Dermis microvascular lymphatic vessel endothelial cell (primary cell): Measurements from ENCODE around the gene PCSK2. TPM values are rescaled to one million over a fixed set of nuclear protein-coding genes. Genes with fewer than 3 reads are reported as not detected.

Source experiments
- DNase-seq, 2 donors: peaks; one replicate each; pipeline versions ENCODE4 v3.0.0 to v3.0.0-alpha.2; 2010; ENCODE audit warnings: low read depth in 2 of 2
- total RNA-seq: library from RNA; depleted of rRNA; stranded (reverse); fragments of >200 nt; gene quantifications from 2 replicates; pipeline ENCODE4 v1.2.1, GENCODE V29; 2014

Gene PCSK2
- total RNA-seq, 1 donor from 2014 or later: not detected

GRCh38 chr20:17504066-17504897 is 277.4 kb downstream of the PCSK2 start:
- no peak for DNase-seq

- DNase-seq: peak; percentile 31 to 59
These were observed 278.2 kb downstream of the PCSK2 start for GRCh38 chr20:17504898-17505635.

- peak in 1 of 2 donors; percentile 15 for DNase-seq
These were observed 279.0 kb downstream of the PCSK2 start for GRCh38 chr20:17505636-17506517.

DNA sequence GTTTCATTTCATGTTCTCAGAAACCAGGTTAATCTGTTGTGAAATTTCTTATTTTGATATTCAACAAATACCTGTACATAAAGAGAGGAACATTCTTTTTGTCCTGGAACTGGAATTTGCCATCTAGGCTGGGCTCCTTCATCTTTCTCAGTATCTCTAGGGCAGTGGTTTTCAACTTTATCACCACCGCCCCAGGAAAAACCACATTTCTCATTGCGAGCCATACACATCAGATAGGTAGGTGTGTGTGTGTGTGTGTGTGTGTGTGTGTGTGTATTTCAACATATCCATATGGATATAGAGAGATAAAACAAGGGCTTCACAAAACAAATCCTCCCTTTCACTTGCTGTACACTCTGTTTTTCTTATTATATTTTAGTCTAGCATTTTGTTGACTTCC is 280.2 kb downstream of the PCSK2 start:
- no peak for DNase-seq

DNA sequence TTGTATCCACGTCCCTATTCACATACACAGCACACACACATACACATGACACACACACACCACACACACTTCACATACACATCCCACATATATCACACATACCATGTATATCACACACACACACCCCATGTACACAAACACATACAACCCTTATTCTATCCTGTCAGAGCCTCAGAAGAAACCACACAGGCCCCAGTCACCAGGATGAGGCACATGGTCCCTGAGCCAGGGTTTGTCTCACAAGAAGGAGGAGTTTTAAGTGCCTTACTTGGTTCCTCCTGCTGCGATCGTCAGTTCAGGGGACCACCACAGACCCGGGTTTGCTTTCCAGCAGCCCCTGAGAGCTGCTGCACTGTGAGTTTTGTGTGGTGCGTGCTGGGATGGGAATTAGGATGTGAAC is 280.7 kb downstream of the PCSK2 start:
- no peak for DNase-seq

GRCh38 chr20:17508756-17509155 is 281.9 kb downstream of the PCSK2 start:
- no peak for DNase-seq

DNA sequence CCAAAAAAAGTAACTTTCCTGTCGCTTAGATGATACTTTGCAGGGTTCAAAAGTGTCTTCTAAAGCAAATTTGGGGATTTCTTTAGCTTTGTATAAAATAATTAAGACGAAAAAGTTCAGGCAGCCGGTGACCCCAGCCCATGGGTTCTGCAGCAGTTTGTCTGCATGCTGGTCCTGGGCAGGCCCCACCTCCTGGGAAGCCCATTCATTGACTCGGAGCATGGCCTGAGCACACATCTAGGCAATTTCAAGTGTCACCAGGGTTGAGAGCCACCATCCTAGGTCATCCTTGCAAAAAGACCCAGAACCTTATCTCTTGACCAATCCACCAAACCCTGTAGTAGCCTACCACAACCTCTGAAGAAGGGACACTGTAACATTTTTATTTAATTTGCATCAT is 283.7 kb downstream of the PCSK2 start:
- no peak for DNase-seq

- no peak for DNase-seq
These were observed 284.6 kb downstream of the PCSK2 start for GRCh38 chr20:17511401-17511800.

DNA sequence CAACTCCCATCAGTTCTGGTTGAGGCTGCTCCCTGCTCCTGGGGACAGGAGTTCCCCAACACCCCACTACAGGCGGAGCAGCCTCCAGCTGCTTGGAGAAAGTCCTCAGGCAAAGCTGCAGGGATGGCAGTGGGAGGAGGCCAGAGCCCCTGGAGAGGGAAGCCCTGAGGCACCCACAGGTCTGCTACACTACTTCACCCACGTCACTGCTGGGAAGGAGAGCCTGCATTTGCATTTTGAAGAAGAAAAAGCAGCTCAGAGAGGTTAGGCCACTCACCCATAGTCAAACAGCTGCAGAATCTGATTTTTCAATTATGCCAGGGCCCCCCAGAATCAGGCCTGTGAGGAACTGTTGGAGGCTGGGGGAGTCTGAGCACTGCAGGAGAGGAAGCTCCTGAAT is 287.1 kb downstream of the PCSK2 start:
- no peak for DNase-seq

DNA sequence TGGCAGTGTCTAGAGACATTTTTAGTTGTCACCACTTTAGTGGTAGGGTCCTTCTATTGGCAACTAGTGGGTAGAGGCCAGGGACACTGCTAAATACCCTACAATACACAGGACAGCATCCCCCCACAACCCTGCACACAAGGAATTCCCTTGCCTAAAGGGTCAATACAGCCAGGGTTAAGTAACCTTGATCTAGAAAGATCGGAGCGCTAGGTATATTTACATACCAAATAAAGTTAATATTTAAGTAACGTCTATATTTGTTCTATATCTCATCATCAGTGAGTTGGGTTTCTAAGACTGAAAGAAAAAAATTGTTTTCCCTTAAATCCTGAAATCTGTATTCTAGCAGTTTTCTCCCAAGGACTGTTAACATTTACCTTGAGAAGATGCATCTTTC is 288.2 kb downstream of the PCSK2 start:
- no peak for DNase-seq

DNA sequence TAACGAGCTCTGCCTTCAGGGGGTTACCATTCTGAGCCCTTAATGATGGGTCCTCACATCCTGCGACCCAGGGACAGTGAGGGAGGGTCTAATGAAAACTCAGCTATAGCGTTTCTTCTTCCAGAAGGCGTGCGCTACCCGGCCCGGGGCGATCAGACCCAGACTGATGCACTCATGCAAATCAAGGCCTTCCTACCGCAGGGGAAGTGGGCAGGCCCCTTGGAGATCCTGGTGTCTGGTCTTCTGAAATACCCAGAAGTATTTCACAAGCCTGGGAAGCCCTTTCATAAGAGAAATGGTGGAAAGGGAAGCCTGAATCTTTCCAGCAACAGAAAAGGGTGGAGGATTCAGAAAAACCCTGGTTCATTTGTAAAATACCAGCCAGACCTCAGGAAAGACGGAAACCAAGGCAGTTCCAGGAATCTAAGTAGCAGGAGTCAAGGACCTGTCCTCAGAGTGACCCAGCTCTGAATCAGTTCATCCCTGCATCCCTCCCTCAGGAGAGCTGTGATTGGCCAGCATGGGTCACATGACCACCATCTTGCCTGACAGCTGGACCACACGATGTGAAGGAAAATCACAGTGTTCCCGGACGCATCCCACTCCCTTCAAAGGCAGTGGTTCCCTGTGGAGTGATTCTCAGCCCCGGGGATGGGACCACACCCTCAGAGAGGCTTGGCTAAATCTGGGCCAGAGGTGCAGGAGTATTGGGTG is 291.7 kb downstream of the PCSK2 start:
- no peak for DNase-seq

- peak in 1 of 2 donors; percentile 15 for DNase-seq
These were observed 292.9 kb downstream of the PCSK2 start for GRCh38 chr20:17519606-17520285.

GRCh38 chr20:17520583-17520982 is 293.7 kb downstream of the PCSK2 start:
- DNase-seq: peak in 1 of 2 donors; percentile 45

GRCh38 chr20:17522528-17522927 is 295.7 kb downstream of the PCSK2 start:
- DNase-seq: no peak

DNA sequence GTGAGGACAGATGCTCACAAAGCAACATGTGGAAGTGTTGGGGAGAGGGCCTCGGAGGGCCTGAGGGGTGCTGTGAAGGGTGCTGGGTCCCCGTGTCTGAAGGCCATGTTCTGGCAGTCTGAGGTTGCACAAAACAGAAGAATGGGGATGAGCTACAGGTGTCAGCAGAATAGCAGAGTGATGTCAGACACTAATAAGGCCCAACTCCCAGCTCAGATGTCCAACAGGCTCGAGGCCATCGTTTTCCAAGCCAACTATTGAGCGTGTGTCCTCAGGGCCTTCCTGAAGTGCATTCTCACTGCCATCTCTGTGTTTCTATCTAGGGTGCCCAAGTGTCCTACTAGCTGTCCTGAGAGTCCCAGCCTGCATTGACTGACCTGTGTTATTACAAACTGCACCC is 296.5 kb downstream of the PCSK2 start:
- no peak for DNase-seq

DNA sequence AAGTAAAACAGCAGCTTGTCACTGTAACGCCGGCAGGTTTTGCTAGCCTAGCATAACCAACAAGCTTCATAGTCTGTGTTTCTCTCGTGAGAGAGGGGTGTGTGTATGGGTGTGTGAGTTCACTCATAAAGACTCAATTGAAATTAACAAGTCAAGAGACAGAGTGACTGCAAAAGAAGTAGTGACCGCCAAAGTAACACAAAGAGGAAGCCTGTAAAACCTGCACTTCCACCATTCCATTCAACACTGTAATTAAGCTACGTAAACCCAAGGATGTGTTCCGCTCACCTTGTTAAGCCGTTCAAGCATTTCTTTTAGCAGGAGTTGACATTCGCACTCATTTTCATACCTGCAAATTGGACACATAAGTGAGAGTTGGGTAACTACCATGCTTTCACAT is 297.7 kb downstream of the PCSK2 start:
- no peak for DNase-seq

DNA sequence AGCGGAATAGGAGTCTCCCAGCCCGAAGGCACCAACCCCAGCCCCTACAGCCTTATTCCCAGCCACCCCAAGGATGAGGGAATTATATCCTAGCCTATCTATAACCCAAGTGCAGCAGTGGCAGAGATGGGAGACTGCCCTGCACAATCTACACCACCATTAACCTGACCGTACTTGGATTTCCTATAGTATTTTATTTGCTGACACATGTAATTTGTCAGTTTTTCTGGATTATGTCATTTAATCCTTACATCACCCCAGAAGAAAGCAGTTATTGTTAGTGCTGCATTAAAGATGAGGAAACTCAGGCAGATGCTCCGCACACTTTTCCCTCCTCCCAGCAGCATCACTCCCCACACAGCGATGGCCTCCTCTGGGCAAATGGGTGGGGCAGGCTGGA is 298.3 kb downstream of the PCSK2 start:
- DNase-seq: no peak

DNA sequence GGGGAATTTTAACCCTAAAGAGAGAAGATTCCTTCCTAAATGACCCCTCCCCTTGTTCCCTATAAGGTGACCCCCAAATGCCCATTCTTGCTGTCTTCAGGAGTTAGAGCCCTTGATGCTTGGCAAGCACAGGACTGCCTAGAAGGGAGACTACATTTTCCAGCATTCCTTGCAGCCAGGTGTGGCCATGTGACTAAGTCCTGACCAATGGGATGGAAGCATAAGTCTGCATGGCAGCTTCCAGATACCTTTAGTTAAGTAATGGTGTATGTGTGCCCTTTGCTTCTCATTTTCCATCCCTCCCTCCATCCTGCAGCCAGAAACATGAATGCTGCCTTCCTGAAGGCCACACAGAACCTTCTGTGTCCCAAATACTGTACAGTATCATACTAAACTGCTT is 298.8 kb downstream of the PCSK2 start:
- DNase-seq: peak in 1 of 2 donors; percentile 45

GRCh38 chr20:17529586-17529985 is 302.7 kb downstream of the PCSK2 start:
- no peak for DNase-seq

DNA sequence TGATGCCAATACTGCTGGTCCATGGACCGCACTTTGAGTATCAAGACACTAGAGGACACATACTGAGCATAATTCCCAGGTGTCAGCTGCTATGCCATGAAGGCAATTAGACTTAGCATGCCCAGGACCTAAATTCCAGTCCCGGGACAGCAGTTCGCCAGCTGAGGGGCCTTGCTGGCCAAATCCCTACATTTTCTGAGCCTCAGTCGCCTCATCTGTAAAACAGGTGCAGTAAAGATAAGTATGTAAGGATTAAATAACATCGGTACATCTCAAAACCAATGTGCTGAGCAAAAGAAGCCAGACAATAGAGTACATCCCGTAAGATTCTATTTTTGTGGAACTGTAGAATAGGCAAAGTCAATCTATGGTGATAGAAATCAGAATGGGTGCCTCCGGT is 303.3 kb downstream of the PCSK2 start:
- no peak for DNase-seq
